Tibial artery (tissue), 4 donors: Measurements from ENCODE around the gene MYBPC3.

Source experiments
- DNase-seq, 2 donors: peaks; one replicate each; pipeline ENCODE4 v3.0.0-alpha.2; 2019
- H3K27ac ChIP-seq, 2 donors: fragments of 200-600 bp; sonication (generic) in 1 of 2; 1 replicate in 1 of 2; 2 replicates in 1 of 2; pipeline ENCODE4 v1.5.1; 2018 to 2019; ENCODE audit warnings: mild to moderate bottlenecking in 1 of 2
- H3K27me3 ChIP-seq, 2 donors: fragments of 200-600 bp; sonication (generic) in 1 of 2; one replicate each; pipeline versions ENCODE4 v1.5.1 to v1.6.0; 2016 to 2019
- H3K36me3 ChIP-seq, 3 donors: fragments of 200-600 bp; sonication (generic) in 2 of 3; one replicate each; pipeline ENCODE4 v1.5.1; 2016 to 2019; ENCODE audit warnings: mild to moderate bottlenecking in 2 of 3
- H3K4me1 ChIP-seq, 4 donors: fragments of 200-600 bp; sonication (generic) in 2 of 4; 1 replicate in 3 of 4; 2 replicates in 1 of 4; pipeline ENCODE4 v1.5.1; 2016 to 2019
- H3K4me3 ChIP-seq, 2 donors: fragments of 200-600 bp; sonication (generic) in 1 of 2; 1 replicate in 1 of 2; 2 replicates in 1 of 2; pipeline ENCODE4 v1.5.1; 2018 to 2019; ENCODE audit warnings: mild to moderate bottlenecking in 2 of 2
- H3K9me3 ChIP-seq, 3 donors: fragments of 200-600 bp; sonication (generic) in 1 of 3; one replicate each; pipeline ENCODE4 v1.5.1; 2016 to 2019
- intact Hi-C: fragments of 100-400 bp; cut with DNase I; formaldehyde crosslinking; loops from one replicate; pipeline ENCODE4 v1.15.0; 2023; ENCODE audit warnings: low total_unique reads
- TF ChIP-seq, protein P1 (sequence below), 2 experiments: fragments of 200-600 bp in 1 of 2; fragments of 450-650 bp in 1 of 2; IDR thresholded peaks; one replicate each; pipeline ENCODE4 v1.5.1; 2017 to 2019; ENCODE audit warnings: antibody characterized with exemption in 2 of 2, mild to moderate bottlenecking in 1 of 2, moderate library complexity in 1 of 2

Gene MYBPC3

DNA sequence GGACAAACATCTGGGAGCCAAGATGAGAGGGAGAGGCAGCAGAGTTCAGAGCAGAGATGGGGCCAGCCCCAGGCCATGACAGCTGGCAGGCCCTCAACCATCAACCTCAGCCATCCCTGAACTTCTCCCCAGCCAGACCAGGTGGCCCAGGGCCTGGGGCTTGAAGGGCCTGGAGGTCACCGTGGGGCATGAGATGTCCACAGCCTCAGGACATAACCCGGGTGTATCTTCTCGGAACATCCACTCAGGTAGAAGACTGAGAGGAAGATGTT is 43.5 kb upstream of the MYBPC3 start:
- Histone ChIP-seq H3K9me3 (no peaks in the 10 kb centered on the region), H3K4me3 (no peak overlapping the region), H3K27me3 (no peaks in the 10 kb centered on the region), H3K27ac (no peak overlapping the region), H3K36me3 (no peaks in the 10 kb centered on the region), H3K4me1 (peaks cover 0 to 16% (median 8%) of the 10 kb centered on the region in 4 donors)
- TF ChIP-seq, protein P1, sequence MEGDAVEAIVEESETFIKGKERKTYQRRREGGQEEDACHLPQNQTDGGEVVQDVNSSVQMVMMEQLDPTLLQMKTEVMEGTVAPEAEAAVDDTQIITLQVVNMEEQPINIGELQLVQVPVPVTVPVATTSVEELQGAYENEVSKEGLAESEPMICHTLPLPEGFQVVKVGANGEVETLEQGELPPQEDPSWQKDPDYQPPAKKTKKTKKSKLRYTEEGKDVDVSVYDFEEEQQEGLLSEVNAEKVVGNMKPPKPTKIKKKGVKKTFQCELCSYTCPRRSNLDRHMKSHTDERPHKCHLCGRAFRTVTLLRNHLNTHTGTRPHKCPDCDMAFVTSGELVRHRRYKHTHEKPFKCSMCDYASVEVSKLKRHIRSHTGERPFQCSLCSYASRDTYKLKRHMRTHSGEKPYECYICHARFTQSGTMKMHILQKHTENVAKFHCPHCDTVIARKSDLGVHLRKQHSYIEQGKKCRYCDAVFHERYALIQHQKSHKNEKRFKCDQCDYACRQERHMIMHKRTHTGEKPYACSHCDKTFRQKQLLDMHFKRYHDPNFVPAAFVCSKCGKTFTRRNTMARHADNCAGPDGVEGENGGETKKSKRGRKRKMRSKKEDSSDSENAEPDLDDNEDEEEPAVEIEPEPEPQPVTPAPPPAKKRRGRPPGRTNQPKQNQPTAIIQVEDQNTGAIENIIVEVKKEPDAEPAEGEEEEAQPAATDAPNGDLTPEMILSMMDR (IDR thresholded peaks at IDR 0.05) = no peak
- DNase-seq = peak in 1 of 2 donors; percentile 12
- intact Hi-C loops = no loop called here

DNA sequence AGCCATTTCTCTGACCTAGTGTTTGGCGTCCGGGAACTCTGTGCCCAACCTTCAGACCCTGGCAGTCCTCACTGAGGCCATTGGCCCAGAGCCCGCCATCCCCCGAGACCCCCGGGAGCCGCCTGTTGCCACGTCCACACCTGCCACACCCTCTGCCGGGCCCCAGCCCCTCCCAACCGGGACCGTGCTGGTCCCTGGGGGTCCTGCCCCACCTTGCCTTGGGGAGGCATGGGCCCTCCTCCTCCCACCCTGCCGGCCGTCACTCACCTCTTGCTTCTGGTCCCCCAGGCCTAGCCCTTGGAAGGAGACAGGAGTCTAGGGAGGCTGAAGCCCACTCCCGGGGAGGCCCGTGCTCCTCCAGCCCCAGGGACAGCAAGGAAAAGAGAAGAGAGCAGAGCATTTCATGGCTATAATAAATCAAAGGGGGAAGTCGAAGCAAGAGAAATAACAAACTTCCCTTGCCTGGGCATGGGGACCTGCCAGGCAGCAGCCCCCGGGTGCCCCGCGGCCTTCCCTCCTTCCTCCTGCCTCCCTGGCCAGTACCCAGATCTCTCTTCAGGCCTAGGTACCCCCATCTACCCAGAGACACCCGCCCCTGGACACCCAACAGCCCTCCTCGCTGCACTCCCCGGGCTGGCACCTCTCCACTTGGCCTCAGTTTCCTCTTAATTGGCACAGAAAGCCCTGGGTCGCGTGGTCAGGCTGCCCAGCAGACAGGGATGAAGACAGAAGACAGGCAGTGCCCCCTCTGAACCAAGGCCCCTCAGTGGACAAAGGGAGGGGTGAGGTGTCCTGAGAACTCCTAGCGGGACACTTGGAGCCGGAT is 42.9 kb upstream of the MYBPC3 start:
- peak overlapping the region; percentile 13 to 22 for H3K4me3 ChIP-seq
- intact Hi-C loops = no loop called here
- peak; percentile 16 to 67 for DNase-seq

DNA sequence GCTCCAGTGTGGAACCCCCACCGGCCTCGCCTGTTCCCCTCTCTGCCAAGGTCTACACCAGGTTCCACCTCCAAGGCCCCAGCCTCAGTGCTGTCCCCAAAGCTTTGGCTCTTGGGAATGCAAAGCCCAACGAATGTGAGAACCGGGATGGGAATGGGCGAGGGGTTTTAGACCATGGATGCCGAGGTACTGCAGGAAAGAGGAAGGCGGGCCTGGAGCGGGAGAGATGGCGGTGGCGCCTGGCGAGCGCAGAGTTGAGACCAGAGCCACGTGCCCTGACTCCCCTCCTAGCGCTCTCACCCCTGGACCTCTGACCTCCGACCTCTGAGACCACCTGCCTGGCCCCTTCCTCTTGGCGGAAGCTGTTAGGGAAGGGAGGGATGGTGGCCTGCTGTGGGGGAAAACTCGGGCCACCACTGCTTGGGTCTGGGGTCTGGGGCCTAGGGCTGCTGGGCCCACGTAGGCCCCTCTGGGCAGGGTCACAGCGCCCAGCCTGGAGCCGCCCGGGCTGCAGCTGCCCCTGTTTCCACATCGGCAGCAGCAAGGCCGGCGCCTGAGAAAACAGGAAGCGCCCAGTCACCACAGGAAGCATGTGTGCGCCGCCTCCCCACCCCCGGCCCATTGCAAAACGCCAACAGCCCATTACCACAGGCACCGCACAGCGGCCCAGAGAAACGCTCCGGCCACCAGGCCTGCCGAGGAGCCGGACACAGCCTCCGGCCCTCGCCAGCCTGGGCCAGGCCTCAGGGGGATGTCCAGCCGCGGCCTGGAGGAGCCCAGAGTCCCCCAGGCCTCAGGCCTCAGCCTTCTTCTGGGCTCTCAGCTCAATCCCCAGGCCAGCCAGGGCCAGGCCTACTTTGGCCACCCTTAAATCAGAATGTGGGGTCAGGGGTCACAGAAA is 42.1 kb upstream of the MYBPC3 start:
- Histone ChIP-seq H3K27ac (peak overlapping the region; percentile 22 to 48), H3K4me1 (peaks cover 0 to 3% (median 1%) of the 10 kb centered on the region in 4 donors), H3K36me3 (no peaks in the 10 kb centered on the region), H3K4me3 (peak overlapping the region; percentile 13 to 22), H3K9me3 (no peaks in the 10 kb centered on the region), H3K27me3 (no peaks in the 10 kb centered on the region)
- DNase-seq = peak in 1 of 2 donors; percentile 64
- TF ChIP-seq, protein P1 (IDR thresholded peaks at IDR 0.05) = no peak
- intact Hi-C loops = no loop called here

More for the DNA sequence above, 42.9 kb upstream of the MYBPC3 start:
- H3K4me1 ChIP-seq = peaks cover 0 to 12% (median 5%) of the 10 kb centered on the region in 4 donors
- no peaks in the 10 kb centered on the region for H3K36me3 ChIP-seq
- H3K27ac ChIP-seq = peak overlapping the region; percentile 22 to 48
- H3K27me3 ChIP-seq = no peaks in the 10 kb centered on the region
- TF ChIP-seq, protein P1 (IDR thresholded peaks at IDR 0.05) = no peak
- no peaks in the 10 kb centered on the region for H3K9me3 ChIP-seq

DNA sequence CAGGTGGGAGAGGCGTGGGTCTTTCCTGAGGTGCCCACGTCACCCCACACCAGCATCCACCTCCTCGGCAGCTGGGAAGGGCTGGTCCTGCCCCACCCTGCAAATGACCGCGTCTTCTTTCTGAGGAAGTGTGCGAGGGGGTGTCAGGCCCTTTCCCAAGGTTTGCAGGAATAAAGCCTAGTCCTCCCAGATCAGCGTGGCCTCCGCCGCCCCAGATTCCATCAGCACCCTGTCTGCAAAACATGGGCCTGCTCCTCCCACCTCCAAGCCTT is 41.5 kb upstream of the MYBPC3 start:
- Histone ChIP-seq H3K27me3 (no peaks in the 10 kb centered on the region), H3K4me1 (no peaks in the 10 kb centered on the region), H3K9me3 (no peaks in the 10 kb centered on the region), H3K36me3 (no peaks in the 10 kb centered on the region), H3K27ac (no peak overlapping the region), H3K4me3 (no peak overlapping the region)
- TF ChIP-seq, protein P1 (IDR thresholded peaks at IDR 0.05) = no peak
- DNase-seq = peak in 1 of 2 donors; percentile 66
- intact Hi-C loops = no loop called here

DNA sequence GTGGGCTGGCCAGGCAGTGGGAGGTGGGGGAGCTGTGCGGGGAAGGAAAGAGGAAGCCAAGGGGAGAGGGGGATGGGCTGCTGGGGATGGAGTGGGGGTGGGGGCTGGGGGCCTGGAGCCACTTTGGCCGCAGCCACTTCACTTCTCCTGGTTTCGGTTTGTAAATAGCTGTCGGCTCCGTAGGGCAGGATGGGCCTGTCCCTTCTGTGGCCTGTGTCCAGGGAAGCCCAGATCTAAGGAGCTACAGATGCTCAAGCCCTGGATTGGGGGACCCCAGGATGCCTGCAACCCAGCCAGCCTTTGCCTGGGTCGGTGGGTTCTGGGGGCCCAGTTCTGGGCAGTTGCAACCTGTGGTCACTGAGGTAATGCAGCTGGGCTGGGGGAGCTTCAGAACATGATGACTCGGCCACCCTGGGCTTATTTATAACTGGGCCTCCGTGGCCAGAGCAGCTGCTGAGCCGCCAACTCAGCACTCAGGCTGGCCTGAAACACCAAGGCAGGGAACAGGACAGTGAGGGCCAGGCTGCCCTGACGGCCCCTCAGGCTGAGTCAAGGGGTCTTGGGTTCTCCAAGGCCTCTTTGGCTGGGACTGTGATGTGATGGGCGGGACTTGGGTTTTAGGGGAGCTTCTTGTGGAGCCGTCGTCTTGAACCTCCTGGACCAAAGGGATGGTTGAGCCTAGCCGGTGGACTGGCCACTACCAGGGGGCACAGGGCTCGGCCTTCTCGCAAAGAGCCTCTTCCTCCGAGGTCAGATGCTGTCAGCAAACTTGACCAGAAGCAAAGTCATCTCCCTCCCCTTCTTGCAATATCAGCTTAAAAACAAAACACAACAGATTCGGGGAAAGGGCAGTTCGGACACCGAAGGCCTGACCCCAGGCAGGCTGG is 40.9 kb upstream of the MYBPC3 start:
- DNase-seq = peak; percentile 65 to 72
- H3K27ac ChIP-seq = no peak overlapping the region

More for the DNA sequence above, 40.9 kb upstream of the MYBPC3 start:
- intact Hi-C loops = no loop called here
- H3K36me3 ChIP-seq = no peaks in the 10 kb centered on the region
- H3K27me3 ChIP-seq = no peaks in the 10 kb centered on the region
- H3K4me3 ChIP-seq = no peak overlapping the region
- no peaks in the 10 kb centered on the region for H3K4me1 ChIP-seq
- H3K9me3 ChIP-seq = no peaks in the 10 kb centered on the region
- TF ChIP-seq, protein P1 (IDR thresholded peaks at IDR 0.05) = no peak
